Cardiac fibroblast (primary cell): Measurements from ENCODE around the gene ILDR1.
A peak's percentile ranks its signal among the peaks of the same experiment; 100 is the strongest.

Experiments used
- DNase-seq, 2 donors: peaks; one replicate each; pipeline versions ENCODE4 v3.0.0 to v3.0.0-alpha.2; 2010; ENCODE audit warnings: low read depth in 2 of 2
- H3K4me3 ChIP-seq, 2 donors: replicated peaks in 1 of 2; 1 replicate in 1 of 2; 2 replicates in 1 of 2; pipeline ENCODE4 v1.5.1; 2011; ENCODE audit warnings: low read depth in 2 of 2, low read length in 2 of 2, mild to moderate bottlenecking in 2 of 2, moderate library complexity in 1 of 2
- TF ChIP-seq, protein P1 (sequence below): IDR thresholded peaks from one replicate; pipeline ENCODE4 v1.5.1; 2011; ENCODE audit warnings: low read depth, mild to moderate bottlenecking, low read length, inconsistent platforms

The ILDR1 gene

DNA sequence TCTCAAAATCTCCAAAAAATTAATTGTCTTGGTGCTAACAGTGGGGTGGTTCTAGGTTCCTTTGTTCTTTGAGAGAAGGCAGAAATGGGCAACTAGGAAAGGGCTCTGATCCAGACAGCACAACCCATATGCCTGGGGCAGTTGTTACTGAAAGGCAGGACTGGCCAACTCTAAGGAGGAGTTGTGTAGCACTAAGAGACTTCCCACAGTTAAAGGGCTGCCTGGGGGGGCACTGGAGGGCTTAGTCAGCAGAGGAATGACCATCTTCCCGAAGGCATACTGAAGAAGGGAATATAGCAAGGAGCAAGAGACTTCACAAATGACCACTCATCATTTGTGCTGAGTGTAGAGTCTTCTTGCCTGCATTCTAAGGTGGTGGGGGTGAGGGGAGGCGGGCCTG is 15.8 kb downstream of the ILDR1 start:
- DNase-seq = no peak
- no peak overlapping the region for H3K4me3 ChIP-seq
- TF ChIP-seq, protein P1, sequence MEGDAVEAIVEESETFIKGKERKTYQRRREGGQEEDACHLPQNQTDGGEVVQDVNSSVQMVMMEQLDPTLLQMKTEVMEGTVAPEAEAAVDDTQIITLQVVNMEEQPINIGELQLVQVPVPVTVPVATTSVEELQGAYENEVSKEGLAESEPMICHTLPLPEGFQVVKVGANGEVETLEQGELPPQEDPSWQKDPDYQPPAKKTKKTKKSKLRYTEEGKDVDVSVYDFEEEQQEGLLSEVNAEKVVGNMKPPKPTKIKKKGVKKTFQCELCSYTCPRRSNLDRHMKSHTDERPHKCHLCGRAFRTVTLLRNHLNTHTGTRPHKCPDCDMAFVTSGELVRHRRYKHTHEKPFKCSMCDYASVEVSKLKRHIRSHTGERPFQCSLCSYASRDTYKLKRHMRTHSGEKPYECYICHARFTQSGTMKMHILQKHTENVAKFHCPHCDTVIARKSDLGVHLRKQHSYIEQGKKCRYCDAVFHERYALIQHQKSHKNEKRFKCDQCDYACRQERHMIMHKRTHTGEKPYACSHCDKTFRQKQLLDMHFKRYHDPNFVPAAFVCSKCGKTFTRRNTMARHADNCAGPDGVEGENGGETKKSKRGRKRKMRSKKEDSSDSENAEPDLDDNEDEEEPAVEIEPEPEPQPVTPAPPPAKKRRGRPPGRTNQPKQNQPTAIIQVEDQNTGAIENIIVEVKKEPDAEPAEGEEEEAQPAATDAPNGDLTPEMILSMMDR = no peak

DNA sequence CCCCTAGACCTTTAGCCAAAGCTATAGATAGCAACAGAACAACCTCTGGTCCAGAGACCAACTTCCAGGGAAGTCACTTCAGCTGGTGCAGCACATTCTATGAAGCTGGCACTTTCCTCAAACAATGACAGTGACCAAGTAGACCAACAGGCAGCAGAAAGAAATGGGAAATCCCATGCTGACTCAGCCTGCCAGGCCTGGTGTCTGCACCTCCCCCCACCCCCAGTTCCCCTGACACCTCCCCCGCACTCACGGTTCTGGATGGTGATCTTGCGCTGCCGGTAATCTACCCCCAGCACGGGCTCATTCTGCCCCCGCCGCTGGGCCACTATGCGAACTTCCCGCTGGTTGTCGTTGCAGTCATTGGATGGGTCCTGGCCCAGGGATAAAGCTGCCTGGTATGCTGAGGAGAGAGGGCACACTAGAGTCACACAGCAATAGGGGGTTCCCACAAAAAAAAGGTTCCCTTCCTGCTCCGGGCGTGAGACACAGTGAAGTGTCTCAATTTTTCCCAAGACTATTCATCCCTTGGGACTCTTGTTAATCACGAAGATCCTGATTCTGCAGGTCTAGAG is 17.0 kb downstream of the ILDR1 start:
- H3K4me3 ChIP-seq = no peak overlapping the region
- DNase-seq = no peak
- TF ChIP-seq, protein P1 = no peak

DNA sequence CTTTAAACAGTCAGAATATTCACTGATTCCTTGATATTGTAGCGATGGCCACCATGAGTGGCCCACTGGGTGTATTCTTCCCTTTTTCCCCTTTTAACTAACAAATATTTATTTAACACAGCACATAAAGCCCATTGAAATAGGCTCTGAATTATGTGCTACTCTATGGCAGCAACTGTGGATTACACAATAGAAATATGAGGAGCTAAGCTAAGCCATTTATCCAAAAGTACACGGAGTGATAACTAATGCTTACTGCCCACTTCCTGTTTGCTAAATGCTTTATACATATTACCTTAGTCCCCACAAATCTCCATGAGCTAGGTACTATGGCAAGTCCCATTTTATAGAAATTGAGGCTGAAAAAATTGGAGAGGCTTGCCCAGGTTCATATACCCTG is 17.9 kb downstream of the ILDR1 start:
- TF ChIP-seq, protein P1 = no peak
- peak; percentile 11 to 14 for DNase-seq
- no peak overlapping the region for H3K4me3 ChIP-seq

DNA sequence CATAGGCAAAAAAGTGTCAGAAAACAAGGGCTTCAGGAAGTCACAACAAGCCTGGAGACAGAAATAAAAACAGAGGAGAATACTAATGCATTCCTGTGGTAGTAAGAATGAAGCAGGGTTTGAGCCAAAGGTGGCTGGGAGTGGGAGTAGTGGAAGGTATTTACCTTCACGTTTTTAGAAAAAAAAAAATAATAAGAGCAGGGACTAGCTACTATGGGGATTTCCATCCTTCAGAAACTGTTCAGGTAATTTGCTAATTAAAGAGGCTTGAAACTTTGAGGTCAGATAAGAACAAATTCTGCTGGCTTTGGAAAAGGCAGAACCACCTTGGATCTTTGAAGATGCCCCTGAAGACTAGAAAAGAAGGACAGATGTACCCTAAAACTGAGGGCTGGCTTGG is 18.4 kb downstream of the ILDR1 start:
- no peak overlapping the region for H3K4me3 ChIP-seq
- TF ChIP-seq, protein P1 = no peak
- DNase-seq = no peak

DNA sequence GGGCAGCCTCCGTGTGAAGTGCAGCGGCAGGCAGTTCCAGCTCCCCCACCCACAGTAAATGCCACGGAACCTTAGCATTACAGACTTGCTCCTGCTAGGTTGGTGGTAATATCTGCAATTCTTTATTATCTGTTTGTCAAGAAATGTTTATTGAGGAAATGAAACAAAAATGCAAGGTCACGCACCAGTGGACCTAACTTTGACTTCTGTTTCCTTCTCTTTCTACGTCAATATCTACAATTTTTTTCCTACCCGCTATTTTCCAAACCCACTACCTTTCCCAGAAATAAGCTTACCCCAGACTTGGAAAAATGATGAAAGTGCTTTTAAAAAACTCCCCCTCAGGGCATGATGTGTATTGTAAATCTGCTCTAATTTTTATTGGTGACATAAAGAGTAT is 18.9 kb downstream of the ILDR1 start:
- no peak for DNase-seq
- no peak overlapping the region for H3K4me3 ChIP-seq
- TF ChIP-seq, protein P1 = no peak

DNA sequence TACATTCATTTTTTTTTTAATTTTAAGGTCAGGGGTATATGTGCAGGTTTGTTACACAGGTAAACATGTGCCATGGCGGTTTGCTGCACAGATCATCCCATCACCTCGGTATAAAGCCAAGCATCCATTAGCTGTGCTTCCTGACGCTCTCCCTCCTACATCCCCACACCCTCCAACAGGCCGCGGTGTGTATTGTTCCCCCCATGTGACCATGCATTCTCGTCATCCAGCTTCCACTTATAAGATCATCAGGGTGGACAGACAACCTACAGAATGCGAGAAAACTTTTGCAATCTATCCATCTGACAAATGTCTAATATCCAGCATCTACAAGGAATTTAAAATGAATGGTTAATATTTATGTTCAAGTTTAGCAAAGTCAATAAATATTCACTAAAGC is 19.4 kb downstream of the ILDR1 start:
- TF ChIP-seq, protein P1 = no peak
- H3K4me3 ChIP-seq = no peak overlapping the region
- no peak for DNase-seq

DNA sequence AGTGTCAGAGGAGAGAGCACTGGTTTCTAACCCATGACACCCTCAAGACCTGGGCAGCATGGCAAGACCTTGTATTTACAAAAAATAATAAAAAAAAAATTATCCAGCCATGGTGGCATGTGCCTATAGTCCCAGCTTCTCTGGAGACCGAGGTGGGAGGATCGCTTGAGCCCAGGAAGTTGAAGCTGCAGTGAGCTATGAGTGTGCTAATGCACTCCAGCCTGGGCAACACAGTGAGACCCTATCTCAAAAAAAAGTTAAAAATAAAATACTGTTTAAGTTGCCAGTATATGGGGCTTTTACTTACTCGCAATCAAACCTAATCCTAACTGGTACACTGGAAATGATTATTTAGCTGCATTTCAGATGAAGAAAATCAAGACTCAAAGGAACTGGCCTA is 20.2 kb downstream of the ILDR1 start:
- no peak for DNase-seq
- no peak overlapping the region for H3K4me3 ChIP-seq
- TF ChIP-seq, protein P1 = no peak
